NCI-H1417 (cell line): ENCODE data around the gene DRAM1.
"Not testable (repeated sequence)": the region's sequence is repeated elsewhere in the genome, so short reads cannot be mapped to it uniquely, and the experiment has no call there.

Experiments
- DNase-seq, 3 experiments: peaks; one replicate each; lab custom pipeline; 2025; lab: John Stamatoyannopoulos, UW

The DRAM1 gene, protein sequence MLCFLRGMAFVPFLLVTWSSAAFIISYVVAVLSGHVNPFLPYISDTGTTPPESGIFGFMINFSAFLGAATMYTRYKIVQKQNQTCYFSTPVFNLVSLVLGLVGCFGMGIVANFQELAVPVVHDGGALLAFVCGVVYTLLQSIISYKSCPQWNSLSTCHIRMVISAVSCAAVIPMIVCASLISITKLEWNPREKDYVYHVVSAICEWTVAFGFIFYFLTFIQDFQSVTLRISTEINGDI

DNA sequence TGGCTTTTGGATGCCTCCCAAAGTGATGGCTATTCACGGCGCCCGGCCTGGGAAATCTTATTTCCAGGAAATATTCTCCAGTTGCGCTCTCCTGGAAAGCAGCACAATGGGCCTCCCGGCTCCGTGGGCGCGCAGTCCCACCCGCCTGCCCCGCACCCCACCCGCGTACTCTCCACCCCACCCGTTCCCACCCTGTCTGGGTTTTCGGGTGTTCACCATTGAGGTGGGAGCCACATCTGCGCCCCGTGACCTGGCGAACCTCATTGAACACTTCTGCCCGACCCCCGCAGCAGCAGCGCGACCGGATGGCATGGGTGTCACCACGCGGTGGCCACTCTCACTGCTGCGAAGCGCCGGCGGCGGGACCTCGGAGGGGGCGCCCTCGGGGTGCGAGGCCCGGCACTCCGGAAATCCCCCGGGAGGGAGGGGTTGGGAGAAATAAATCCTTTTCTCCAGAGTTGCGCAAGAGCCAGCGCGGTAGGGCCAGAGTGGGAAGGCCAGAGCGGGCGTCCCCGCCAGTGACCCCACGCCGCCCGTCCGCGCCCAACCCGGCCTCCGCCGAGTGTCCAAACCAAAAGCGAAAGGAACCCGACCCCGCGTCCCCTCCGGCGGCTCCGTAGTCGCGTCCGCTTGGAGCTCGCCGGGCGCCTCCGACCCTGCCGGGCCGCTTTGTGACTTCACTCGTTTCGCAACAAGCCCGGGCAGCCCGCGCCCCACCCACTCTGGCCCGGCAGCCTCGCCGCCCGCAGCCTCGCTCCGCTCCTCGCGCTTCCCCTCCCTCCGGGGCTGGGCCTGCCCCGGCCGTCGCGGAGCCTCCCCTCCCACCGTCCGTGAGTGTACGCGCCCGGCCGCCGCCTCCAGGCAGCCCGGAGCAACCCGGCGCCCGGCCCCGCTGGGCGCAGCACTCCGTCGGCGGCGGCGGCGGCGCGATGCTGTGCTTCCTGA is at the start of gene DRAM1:
TSS of gene DRAM1 (plus strand) at position 720 of the 945 bp plus-strand sequence. CDS start at position 930, 210 bp downstream.
- peak; percentile 58 to 76 (median 75) for DNase-seq

DNA sequence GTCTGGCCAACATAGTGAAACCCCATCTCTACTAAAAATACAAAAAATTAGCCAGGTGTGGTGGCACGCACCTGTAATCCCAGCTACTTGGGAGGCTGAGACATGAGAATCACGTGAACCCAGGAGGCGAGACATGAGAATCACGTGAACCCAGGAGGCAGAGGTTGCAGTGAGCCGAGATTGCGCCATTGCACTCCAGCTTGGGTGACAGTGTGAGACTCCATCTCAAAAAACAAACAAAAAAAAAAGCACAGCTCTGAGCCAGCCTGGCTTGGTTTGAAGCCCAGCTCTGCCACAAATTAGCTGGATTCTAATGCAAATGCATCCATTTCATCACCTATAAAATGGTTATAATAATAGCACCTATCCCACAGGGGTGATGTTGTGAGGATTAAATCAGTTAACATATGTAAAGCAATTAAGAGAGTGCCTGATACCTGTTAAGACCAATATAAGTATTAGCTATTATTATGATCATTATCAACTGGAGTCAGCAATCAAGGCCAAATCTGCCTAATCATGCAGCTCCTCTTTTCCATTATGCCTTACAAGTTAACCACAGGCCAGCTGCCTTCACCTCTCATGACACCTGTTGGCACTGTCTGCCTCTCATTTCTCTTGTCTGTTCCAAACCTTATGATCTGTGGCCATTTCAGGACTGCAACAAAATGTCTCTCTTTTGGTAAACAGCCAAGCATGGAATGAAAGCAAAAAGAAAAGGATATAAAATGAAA is 48.8 kb upstream of the DRAM1 start:
- DNase-seq = peak in 1 of 3 experiments; percentile 42

DNA sequence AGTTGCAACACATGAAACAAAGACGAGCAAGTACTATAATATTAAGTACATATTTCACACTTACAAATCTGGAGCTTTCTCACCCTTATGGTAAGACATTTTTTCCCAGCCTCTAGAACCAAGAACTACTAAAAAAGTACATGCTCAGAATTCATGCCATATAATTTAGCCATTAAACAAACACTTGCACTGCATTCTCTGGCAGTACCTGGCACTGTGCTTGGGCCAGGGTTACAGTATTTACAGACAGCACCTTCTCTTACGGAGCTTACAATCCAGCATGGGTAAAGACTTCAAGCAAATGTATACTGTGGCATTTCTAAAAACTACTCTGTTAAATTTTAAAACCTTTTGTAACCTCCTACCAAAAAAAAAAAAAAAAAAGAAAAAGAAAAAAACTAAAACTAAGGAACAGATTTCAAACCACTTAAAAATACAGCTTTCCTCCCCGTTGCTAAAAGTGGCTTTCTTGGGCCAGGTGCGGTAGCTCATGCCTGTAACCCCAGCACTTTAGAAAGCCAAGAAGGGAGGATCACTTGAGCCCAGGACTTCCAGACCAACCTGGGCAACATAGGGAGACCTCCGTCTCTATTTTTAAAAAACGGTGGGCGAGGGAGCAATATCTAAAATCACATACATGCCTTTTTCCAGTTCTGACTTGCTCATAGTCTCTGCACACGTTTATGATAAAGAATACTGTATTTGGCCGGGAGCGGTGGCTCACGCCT is 47.6 kb upstream of the DRAM1 start:
- DNase-seq = peak in 2 of 3 experiments; percentile 51 to 58

DNA sequence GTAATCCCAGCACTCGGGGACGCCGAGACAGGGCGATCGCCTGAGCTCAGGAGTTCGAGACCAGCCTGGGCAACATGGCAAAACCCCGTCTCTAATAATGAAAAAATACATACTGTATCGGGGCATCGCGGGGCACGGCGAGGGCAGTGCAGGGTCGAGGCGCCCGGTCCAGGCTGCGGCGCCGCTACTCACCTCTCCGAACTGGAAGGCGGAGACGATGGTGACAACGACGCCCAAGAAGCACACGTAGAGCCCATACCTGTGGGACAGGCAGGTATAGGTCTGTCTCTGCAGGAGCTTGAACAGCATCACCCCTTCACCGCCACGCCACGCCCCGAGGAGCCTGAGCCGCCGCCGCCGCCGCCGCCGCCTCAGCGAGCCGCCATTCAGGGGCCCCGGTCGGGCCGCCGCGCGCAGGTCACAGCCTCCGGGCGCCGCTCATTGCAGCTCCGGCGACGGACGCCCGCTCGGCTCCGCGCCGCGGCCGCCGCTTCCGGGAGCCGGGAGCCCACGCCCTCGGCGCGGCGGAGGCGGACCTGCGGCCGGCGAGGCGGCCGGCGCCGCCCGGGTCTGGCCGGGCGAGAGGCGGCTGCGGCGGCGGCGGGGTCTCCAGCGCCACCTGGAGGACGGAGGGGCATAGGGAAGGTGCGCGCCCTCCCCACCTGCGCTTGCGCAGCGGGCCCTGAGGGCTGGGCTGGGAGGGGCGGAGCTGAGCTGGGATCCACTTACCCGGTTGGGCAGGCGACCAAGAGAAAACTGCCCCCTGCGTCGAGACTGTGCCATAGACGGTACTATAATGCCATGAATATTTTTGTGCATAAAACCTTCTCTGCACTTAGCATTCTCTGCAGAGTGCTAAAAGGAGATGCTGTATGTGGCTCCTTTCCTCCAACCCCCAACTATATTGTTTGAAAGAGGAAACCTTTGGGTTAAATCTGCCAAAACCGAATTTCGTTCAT is 46.7 kb upstream of the DRAM1 start, which contains the start of gene GNPTAB:
TSS of gene GNPTAB (minus strand) at position 593 of the 959 bp plus-strand sequence. CDS start at position 309, 284 bp downstream.
- peak; percentile 93 to 97 (median 97) for DNase-seq

DNA sequence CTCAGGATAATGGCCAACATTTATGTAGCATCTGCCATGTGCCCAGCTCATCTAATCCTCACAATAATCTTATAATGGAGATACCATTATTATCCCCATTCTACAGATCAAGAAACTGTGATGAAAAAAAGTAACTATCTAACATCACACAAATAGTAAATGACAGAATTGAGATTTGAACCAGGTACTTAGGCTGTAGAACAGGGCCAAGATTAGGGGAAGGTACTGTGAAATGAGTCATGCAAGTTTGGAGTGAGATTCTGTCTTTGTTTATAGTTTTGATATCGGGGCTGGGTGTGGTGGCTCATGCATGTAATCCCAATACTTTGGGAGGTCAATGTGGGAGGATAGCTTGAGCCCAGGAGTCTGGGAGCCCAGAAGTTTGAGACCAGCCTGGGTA is 45.4 kb upstream of the DRAM1 start:
- DNase-seq = no peak

DNA sequence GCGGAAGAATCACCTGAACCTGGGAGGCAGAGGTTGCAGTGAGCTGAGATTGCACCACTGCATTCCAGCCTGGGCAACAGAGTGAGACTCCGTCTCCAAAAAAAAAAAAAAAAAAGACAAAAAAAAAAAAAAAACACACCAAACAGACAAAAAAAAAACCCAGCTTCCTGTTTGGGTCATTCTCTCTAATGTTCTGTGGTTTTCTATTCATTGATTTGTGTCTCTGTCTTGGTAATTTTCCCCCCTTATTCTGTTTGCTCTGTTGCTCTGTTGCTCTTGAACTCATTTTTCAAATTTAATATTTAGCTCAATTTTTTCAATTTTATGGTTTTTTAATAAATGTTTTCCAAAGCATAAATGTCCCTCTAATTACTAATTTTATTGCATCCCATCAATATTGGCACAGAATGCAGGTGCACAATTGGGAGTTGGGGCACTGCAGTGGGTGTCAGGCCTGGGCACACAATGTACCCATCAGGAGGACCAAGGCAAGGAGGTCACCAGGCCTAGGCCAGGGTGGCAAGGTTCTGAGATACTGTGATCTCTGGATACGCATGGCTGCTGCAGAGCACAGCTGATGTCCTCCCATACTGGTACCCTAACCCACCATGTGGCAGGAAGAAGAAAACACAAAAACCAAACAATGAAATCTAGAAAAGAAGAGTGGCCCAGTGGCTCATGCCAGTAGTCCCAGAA is 38.6 kb upstream of the DRAM1 start:
- DNase-seq = no peak

DNA sequence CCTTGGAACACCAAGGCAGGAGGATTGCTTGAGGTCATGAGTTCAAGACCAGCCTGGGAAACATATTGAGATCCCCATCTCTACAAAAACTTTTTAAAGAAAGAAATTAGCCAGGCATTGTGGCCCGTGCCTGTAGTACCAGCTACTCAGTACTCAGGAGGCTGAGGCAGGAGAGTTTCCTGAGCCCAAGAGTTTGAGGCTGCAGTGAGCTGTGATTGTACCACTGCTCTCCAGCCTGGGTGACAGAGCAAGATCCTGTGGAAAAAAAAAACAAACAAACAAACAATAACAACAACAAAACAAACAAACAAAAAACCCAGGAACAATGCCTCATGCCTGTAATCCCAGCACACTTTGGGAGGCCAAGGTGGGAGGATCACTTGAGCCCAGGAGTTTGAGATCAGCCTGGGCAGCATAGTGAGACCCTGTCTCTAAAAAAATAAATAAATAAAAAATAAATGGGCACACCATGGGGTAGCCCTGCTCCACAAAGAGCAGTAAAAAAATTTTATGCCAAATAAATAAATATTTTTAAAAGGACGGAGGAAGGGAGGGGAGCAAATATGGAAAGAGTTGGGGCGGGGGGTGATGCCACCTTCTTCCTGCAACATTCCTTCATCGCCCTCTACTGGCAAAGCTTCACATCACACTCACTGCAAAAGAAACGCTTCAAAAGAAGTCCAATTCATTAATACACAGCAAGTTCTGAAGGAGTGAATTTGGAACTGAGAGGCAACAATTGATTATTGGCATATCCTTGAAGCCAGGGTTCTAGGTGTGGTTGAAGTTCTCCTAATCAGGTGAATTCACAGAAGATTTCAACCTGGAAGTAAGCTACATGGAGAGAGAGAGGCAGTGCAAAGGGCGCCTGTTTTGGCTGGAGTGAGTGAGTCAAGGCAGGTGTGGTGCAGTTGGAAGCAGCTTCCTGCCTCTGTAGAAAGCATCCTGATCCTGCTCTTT is 37.8 kb upstream of the DRAM1 start:
- peak; percentile 48 to 82 (median 60) for DNase-seq

DNA sequence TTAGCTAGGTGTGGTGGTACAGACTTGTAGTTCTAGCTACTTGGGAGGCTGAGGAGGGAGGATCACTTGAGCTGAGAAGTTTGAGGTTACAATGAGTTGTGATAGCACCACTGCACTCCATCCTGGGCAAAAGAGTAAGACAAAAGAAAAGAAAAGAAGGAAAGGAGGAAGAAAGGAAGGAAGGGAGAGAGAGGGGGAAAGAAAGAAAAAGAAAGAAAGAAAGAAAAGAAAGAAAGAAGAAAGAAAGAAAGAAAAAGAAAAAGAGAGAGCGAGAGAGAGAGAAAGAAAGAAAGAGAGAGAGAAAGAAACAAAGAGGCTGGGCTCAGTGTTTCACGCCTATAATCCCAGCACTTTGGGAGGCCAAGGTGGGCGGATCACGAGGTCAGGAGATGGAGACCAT is 36.3 kb upstream of the DRAM1 start:
- DNase-seq = no peak

DNA sequence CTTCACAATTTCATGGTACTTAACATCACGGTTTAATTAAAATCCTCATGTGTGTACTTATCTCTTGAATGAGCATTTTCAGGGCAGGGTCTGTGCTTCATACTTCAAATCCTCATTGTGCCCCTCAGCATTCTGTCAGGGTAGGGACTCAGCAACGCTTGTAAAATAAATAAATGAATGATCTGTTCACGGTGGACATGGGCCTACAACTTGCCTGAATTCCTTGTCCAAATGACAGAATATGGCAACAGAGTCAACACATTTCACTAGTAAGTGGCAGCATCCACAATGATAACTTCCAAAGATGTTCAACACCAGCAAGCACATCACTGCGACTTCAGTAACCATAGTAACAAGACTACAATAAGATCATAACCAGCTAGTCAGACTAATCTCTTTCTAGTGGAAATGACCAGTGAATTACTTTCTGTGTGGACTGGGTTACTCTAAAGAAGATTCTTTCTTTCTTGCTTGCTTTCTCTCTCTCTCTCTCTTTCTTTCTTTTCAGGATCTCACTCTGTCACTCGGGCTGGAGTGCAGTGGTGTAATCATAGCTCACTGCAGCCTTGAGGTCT is 32.2 kb upstream of the DRAM1 start:
- no peak for DNase-seq

DNA sequence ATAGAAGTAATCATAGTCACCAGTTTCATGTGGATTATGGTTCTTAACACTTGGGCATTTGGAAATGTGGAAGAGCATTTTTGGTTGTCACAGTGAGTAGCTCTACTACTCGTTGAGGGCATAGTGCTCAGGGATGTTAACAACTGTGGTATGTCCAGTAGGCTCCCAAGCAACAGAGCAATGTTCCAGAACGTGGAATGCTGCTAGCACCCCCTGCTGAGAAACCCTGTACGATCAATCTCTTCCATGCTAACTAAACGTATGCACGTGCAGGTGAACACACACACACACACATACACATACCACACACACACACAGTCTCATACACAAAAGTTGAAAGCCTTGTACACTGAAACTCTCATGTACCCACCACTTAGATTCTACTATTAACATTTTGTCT is 30.1 kb upstream of the DRAM1 start:
- no peak for DNase-seq

DNA sequence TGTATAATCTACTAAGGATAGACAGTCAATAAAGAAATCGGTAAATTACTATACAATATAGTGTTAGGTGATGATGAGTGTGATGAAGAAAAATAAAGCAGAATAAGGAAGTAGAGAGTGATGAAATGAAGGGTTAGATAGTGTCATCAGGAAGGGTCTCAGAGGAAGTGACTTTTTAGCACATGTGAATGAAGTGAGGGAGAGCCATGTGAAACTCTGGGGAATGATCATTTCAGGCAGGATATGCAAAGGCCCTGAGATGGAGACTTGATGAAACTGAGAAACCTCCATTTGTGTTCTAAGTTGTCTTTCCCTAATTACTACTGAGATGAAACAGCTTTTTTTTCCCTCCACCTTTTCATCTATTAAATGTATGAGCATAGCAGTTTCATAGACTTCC is 27.2 kb upstream of the DRAM1 start:
- DNase-seq = no peak

DNA sequence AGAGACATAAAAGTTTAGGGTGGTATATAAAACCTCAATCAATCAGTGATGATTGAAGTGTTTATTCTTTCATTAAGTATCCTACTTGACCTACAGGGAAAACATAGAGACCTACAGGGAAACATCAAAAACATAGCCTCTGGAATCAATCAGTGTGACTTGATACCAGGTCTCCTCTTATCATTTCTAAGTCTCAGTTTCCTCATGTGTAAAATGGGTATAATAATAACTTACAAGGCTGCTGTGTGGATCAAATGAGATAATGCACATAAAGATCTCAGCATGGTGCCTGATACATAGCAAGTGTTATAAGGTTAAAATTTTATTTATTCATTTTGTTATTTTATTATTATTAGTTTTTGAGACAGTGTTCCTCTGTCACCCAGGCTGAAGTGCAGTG is 24.4 kb upstream of the DRAM1 start:
- no peak for DNase-seq

DNA sequence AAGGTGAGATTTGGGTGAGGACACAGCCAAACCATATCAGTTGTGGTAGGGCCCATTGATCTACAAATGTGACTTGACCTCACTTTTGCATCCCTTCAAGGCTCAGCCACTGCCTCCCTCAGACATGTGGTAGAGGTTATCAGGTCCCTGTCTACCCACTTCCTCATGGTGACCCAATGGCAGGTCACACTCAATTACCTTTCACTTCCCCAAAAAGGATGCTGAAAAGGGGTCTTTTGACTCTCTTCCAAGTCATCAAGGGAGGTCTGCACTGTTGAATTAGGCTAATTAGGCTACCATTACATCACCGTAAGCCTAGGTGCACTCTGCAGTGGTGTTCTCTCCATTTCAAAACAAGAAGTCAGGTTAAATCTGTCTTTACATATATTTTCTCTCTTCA is 22.6 kb upstream of the DRAM1 start:
- no peak for DNase-seq

DNA sequence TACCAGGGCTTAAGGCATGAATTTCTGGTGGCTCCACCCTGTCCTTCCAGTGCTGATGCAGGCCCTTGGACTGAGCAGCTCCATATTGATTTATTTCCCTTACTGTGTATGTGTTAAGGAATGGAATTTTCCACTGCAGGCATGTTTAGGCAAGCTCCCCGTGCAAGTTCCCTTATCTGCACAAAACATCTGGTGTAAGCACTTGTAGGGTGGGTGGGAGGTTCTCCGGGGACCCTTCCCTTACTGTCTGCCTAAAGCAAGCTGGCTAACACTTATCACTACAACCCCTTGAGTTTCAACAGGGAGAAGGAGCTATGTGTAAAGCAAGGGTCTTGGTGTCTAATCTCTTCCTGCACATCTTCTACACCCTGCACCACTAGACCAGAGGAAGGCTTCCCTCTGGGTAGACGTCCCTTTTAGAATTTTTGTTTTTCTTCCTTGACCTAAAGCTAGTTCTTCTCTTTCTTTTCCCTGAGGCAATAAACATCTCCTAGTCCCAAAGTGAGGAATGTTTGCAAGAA is 22.0 kb upstream of the DRAM1 start:
- DNase-seq = no peak

DNA sequence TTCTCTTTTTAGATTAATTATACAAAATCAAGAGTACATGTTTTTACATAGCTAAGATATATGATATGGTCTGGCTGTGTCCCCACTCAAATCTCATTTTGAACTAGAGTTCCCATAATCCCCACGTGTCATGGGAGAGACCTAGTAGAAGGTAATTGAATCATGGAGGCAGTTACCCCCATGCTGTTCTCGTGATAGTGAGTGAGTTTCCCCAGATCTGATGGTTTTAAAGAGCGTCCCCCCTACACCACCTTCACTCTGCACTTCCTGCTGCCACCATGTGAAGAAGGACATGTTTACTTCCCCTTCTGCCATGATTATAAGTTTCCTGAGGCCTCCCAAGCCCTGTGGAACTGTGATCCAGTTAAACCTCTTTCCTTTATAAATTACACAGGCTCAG is 21.4 kb upstream of the DRAM1 start:
- DNase-seq = no peak

DNA sequence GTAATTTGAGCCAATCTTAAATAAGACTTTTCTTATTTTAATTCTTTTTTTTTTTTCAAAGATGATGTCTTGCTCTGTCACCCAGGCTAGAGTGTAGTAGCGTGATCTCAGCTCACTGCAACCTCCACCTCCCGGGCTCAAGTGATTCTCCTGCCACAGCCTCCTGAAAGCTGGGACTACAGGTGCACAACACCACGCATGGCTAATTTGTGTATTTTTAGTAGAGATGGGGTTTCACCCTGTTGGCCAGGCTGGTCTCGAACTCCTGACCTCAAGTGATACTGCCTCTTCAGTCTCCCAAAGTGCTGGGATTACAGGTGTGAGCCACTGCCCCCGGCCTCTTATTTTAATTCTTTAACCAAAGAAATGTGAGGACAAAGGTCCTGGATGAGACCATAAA is 20.8 kb upstream of the DRAM1 start:
- DNase-seq = not testable (repeated sequence)

DNA sequence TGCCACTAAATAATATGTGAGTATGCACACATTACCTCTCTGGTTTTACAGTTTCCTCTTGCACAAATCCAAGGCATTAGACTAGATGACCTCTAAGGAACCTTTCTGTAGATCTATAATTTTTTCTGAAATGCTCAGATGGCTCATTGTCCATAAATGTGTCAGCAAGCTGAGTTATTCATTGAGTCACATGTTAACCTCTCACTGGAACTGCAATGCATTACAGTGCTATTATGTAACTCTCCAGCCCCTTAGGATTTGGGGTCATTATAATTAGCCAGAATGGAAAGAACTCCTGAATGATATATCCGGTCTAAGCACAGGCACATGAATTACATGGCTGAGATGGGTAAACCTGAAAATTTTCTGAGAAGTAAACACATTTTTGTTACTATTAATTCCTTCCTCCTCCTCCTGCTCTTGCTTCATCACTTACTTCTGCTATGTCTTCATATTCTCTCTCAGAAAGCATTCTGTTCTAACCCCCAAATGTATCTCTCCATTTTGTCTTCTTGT is 20.3 kb upstream of the DRAM1 start:
- DNase-seq = no peak

DNA sequence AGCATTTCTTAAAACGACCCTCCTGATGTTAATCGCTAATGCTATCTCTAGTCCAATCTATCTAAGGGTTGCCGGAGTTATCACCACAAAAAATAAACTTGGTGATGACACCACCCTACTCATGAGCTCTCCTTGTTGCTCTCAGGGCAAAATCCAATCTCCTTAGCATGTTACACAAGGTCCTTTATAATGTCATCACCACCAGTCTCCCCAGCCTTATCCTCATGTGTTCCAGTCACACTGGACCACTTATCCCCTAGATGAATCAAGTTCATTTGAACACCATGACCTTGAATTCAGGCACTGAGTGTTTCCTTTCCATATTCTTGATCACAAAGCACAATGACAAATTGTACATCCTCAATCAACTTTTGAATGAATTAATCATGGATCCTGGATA is 19.0 kb upstream of the DRAM1 start:
- no peak for DNase-seq
